ENCODE data around the gene PGLYRP4.

The PGLYRP4 gene

DNA sequence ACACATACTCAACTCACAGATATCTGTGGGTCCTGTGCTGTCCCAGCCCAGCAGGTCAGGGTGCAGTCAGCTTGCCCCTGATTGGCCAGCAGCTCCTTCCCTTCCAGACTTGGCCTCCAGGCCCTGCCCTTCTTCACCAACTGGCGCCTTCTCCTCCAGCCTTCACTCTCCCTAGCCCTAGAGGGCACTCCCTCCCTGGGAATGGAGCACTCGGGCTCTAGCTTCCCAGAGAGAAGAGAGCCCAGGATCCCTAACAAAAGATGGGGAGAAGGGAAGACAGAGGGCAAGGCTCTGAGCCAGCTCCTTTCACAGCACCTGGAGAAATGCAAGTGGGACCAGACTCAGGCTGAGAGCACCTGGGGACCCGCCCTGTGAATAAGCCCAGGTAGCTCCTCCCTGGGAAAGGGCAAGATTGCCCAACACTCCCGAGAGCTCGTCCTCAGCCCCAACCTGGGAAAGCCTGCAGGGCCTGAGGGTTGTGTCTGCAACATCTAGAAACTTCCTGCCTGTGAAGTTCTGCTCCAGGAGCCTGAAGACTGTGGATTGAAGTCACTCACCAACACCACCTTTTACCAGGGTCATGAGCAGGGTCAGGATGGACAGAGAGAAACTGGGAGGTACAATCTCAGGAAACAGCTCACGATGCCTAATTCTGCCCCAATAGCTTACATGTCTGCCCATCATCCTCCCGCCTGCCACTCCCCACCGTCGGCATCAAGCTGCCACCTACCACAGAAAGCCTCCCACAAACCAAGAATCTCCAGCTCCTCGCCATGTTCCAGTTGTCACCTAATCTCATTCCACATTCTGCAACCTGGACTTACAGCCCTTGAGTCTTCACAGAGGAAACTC, at the start of gene PGLYRP4:
TSS of gene PGLYRP4 (minus strand) at position 331 of the 852 bp plus-strand sequence. CDS start 909 bp downstream, outside the sequence.
- DNase-seq = no peak

GRCh38 chr1:153397924-153398651, 49.4 kb upstream of the PGLYRP4 start:
- DNase-seq = no peak

GRCh38 chr1:153397051-153397923, 48.6 kb upstream of the PGLYRP4 start:
- DNase-seq = no peak

DNA sequence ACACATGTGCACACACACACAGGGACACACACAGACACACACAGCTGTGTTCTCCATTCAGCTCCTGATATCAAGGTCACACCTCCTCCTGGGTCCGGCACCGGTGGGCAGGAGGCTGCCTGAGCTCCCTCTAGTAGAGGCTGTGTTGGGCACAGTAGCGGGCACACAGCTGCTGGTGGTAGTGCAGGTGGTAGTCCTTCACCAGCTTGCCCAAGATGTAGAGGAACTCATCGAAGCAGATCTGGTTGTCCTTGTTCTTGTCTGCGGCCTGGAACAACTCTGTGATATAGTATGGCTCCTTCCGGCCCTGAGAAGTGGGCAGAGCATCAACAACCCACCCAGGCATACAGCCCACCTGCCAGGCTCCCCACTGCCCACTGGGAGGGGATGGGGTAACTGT, 47.8 kb upstream of the PGLYRP4 start:
- no peak for DNase-seq

GRCh38 chr1:153395776-153396175, 47.1 kb upstream of the PGLYRP4 start:
- no peak for DNase-seq

GRCh38 chr1:153395136-153395685, 46.6 kb upstream of the PGLYRP4 start:
- DNase-seq = no peak

DNA sequence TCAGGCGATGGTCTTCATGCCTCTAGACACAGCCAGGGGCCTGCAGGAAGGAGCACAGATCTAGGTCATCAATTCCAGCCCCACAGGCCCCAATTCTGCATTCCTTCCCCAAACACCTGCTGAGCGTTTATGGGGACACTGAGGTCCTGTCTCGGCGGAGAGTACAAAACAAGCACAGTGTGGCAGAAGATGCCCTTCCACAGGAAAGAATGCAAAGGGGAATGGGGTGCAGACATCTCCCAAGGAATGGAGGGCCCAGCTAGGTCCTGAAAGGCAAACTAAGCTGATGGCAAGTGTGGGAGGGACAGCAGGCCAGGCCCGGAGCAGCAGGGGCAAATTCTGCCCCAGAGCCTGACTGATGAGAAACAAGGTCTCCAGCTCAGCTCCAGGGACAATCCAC, 45.8 kb upstream of the PGLYRP4 start:
- DNase-seq = no peak

DNA sequence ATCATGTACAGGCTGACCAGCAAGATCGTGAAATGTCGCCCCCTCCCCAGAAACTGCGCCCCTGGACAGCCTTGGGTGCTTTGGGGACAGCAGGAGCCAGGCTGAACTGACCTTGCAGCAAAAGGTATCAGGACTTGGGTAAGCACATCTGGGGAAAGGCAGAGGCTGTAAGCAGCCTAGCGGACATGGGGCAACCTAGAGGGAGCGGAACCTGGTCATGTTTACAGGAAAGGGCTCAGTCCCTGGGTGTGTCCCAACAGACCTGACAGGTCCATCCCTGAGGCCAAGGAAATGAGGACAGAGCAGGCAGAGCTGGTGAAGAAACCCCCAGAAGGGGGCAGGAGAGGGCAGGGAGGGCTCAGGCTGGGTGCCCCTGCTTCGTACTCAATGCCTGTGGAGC, 45.3 kb upstream of the PGLYRP4 start:
- DNase-seq = no peak

DNA sequence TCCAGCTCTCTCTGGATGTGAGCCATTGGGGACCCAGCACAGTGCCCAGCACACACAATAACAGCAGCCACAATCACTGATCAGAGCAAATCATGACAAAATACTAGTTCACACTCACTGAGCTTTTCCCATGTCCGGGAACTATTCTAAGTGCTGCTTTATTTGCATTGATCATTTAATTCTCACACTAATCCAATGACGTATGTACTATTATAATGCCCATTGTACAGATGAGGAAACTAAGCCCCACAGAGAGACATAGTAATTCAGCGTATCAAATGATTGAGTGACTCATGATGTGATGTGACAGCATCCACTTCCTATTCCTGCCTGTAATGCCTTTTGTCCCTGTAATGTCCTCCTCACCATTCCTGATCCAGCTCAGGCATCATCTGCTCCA, 44.2 kb upstream of the PGLYRP4 start:
- DNase-seq = no peak

DNA sequence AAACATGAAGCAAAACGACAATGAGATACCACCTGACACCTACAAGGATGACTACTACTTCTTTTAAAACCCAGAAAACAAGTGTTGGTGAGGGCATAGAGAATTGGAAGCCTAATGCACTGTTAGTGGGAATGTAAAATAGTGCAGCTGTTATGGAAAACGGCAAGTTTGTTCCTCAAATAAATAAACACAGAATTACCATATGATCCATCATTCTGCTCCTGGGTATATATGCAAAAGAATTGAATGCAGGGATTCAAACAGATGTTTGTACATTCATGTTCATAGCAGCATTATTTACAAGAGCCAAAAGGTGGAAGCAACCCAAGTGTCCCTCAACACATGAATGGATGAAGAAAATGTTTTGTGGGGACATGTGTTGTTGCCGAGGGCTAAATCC, 43.6 kb upstream of the PGLYRP4 start:
- DNase-seq = no peak

GRCh38 chr1:153390938-153391710, 42.5 kb upstream of the PGLYRP4 start, which contains the start of gene S100A8:
TSS of gene S100A8 (minus strand) at chr1:153391073. CDS start at chr1:153390535, 538 bp downstream.
- DNase-seq = peak in 1 of 2 donors; percentile 46

GRCh38 chr1:153389973-153390879, 41.6 kb upstream of the PGLYRP4 start:
- DNase-seq = no peak

- DNase-seq = no peak
Observed at GRCh38 chr1:153389401-153389800, 40.8 kb upstream of the PGLYRP4 start.

DNA sequence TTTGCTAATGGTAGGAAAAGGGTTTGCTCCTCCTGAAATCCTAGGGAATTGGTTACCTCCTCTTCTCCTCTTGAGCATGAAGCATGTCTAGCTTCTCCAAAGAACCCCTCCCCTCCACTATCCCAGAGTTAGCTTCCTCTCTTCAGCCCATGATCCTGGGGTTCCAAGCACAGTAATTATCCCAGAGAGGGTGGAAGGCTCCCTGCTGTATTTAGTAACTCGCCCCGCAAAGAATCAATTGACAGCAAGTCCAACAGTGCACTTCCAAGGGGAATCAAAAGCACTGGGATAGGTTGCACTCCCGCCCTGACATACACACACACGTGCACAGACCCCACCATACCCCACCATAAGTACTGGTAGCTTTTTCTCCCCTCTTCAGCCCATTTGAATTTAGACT, 39.1 kb upstream of the PGLYRP4 start:
- no peak for DNase-seq

DNA sequence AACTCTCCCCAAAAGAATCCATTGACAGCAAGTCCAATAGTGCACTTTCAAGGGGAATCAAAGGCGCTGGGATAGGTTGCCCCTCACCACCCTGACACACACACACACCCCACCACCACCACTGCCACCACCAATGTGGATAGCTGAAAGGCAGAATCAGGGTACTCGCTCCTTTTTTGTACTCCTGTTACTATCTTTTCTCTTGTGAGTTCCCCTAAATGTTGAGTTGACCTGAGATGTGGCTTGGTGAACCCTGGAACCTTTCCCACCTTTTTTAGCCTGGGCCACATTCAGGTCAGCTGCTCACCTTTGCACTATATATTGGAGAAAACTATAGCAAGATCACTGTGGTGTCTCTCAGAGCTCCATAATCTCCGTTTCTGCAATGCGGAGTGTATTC, 38.4 kb upstream of the PGLYRP4 start:
- no peak for DNase-seq

DNA sequence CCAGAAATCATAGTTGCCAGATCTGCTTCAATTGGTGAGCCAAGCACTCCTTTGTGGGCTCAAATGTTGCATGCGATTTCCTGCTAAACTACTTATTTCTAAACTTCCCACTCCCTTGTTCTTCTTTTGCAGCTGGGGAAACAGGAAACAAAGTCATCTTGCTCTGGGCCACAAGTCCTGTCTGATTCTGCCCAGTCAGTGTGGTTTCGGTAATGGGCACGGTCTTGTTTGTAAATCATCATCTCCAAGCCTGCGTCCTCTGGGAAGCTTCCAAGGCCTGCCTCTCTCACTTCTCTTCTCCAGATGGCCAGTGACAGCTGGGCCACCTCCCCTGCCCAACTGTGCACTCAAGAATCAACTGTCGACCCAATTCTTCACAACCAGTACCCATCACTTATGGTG, 37.9 kb upstream of the PGLYRP4 start:
- DNase-seq = peak; percentile 36 to 90

- DNase-seq = no peak
Observed at GRCh38 chr1:153384958-153385580, 36.4 kb upstream of the PGLYRP4 start.

- no peak for DNase-seq
Observed at GRCh38 chr1:153380711-153381110, 32.1 kb upstream of the PGLYRP4 start.

DNA sequence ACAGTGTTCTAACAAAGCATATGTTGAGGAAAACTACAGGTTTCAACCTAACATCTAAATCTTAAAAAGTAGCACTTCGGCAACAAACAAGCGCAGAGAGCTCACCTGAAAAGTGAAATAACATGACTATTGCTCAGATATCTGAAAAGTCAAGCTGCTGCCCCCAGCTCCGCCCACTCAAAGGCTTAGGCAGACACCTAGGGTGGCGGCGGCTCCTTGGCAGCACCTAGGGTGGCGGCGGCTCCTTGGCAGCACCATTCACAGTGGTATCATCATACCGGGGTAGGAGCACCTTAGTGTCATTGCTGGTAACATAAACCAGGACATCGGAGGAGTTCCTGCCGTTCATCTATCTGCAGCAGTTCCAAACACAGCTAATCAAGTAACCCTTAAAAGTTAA, 30.9 kb upstream of the PGLYRP4 start:
- no peak for DNase-seq

DNA sequence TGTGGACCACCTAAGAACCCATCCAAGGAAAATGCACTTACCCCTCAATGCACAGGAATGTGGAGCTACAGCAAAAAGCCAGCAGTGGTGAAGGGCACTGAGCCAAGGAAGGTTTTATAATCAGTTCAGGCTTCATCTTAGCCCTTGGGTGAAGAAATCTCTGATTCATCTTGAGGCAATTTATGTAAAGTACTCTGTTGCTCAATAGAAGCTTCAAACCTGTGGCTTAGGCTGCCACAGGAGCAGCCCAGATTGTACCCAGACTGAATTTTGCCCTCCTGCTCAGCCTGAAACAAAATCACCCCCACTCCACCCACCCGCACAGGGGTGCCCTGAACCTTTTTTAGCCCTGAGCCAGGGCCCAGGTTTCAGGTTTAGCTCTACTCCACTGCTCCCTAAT, 26.9 kb upstream of the PGLYRP4 start, which contains the start of gene S100A12:
TSS of gene S100A12 (minus strand) at position 111 of the 400 bp plus-strand sequence. CDS start 1,029 bp downstream, outside the sequence.
- peak in 1 of 2 donors; percentile 42 for DNase-seq
